Sciatic nerve (tissue), 2 donors: ENCODE measurements around the gene TNXB. TPM values are rescaled to one million over a fixed set of nuclear protein-coding genes. Genes with fewer than 3 reads are reported as not detected.
A peak's percentile ranks its signal among the peaks of the same experiment; 100 is the strongest.
"Not testable (repeated sequence)": the region's sequence is repeated elsewhere in the genome, so short reads cannot be mapped to it uniquely, and the experiment has no call there.

Source experiments
- ATAC-seq: fragments of 200-7000 bp; cut with Tn5 transposase; one replicate; pipeline ENCODE4 v1.9.1; 2020; ENCODE audit warnings: mild to moderate bottlenecking, moderate library complexity
- DNase-seq: peaks from one replicate; pipeline ENCODE4 v3.0.0-alpha.2; 2020; ENCODE audit warnings: low spot score
- intact Hi-C: fragments of 100-400 bp; cut with DNase I; formaldehyde crosslinking; loops from one replicate; pipeline ENCODE4 v1.14.2; 2022
- total RNA-seq: library from RNA; stranded (reverse); fragmentation: NEBNext Ultra II Directional; extraction: Animal tissue kit (Norgen Biotek cat#: 25700); gene quantifications from one replicate; pipeline ENCODE4 v1.2.1, GENCODE V29; 2021
- donor health status: DM: no; HTN: no; CAD: no.
- donor health status: DM: no; HTN: no; CAD: no.

The TNXB gene
- total RNA-seq, 1 donor from 2014 or later = 423 TPM

- DNase-seq, intact Hi-C loops, ATAC-seq: not testable (repeated sequence)
Observed at GRCh38 chr6:32049149-32049548, 60.0 kb downstream of the TNXB start.

GRCh38 chr6:32047855-32048766, 61.0 kb downstream of the TNXB start:
- ATAC-seq (peak; percentile 63), DNase-seq (peak; percentile 90)
- intact Hi-C loops = no loop called here

GRCh38 chr6:32047539-32047854, 61.6 kb downstream of the TNXB start:
- intact Hi-C loops = no loop called here
- DNase-seq (no peak), ATAC-seq (peak; percentile 0)

GRCh38 chr6:32047084-32047478, 62.1 kb downstream of the TNXB start:
- DNase-seq = peak; percentile 77
- intact Hi-C loops = no loop called here
- peak; percentile 80 for ATAC-seq

- intact Hi-C loops = no loop called here
- DNase-seq (no peak), ATAC-seq (peak; percentile 50)
Observed at GRCh38 chr6:32046450-32047083, 62.6 kb downstream of the TNXB start.

GRCh38 chr6:32045811-32046449, 63.2 kb downstream of the TNXB start:
- ATAC-seq = peak; percentile 37
- no peak for DNase-seq
- intact Hi-C loops = no loop called here

- DNase-seq, intact Hi-C loops, ATAC-seq: not testable (repeated sequence)
Observed at GRCh38 chr6:32044916-32045315, 64.2 kb downstream of the TNXB start.

- DNase-seq, intact Hi-C loops, ATAC-seq: not testable (repeated sequence)
Observed at GRCh38 chr6:32043589-32044380, 65.4 kb downstream of the TNXB start.

GRCh38 chr6:32042276-32042675, 66.9 kb downstream of the TNXB start:
- DNase-seq, ATAC-seq, intact Hi-C loops: not testable (repeated sequence)

GRCh38 chr6:32041385-32041784, 67.8 kb downstream of the TNXB start:
- DNase-seq, intact Hi-C loops: not testable (repeated sequence)

GRCh38 chr6:32041050-32041321, 68.2 kb downstream of the TNXB start:
- intact Hi-C loops, DNase-seq, ATAC-seq: not testable (repeated sequence)

More at GRCh38 chr6:32041385-32041784, 67.8 kb downstream of the TNXB start:
- not testable (repeated sequence) for ATAC-seq

GRCh38 chr6:32040299-32041049, 68.7 kb downstream of the TNXB start:
- DNase-seq, intact Hi-C loops: not testable (repeated sequence)
- peak; percentile 28 for ATAC-seq

- peak; percentile 4 for ATAC-seq
- DNase-seq, intact Hi-C loops: not testable (repeated sequence)
Observed at GRCh38 chr6:32039321-32040274, 69.5 kb downstream of the TNXB start.

GRCh38 chr6:32038878-32039277, 70.3 kb downstream of the TNXB start:
- ATAC-seq, DNase-seq, intact Hi-C loops: not testable (repeated sequence)

GRCh38 chr6:32037598-32038524, 71.3 kb downstream of the TNXB start, which contains the start of gene CYP21A2:
Gene CYP21A2, plus strand, starts transcription at chr6:32038415. Its CDS starts 8 bp downstream, at chr6:32038423.
- ATAC-seq, intact Hi-C loops, DNase-seq: not testable (repeated sequence)

GRCh38 chr6:32037136-32037535, 72.0 kb downstream of the TNXB start:
- intact Hi-C loops, ATAC-seq, DNase-seq: not testable (repeated sequence)
